HEK293T (cell line): ENCODE data around the gene GTPBP3.

Experiments
- ARNT ChIP-seq: fragments of 450-650 bp; IDR thresholded peaks from 2 replicates; pipeline ENCODE4 v1.6.1; 2017; ENCODE audit warnings: mild to moderate bottlenecking
- BHLHE40 ChIP-seq: fragments of 450-650 bp; IDR thresholded peaks from 2 replicates; pipeline ENCODE4 v1.6.1; 2016; ENCODE audit warnings: mild to moderate bottlenecking, moderate library complexity, borderline replicate concordance
- CTBP1 ChIP-seq: fragments of 450-650 bp; IDR thresholded peaks from 2 replicates; pipeline ENCODE4 v1.6.1; 2016; ENCODE audit warnings: borderline replicate concordance
- ELF4 ChIP-seq: fragments of 450-650 bp; IDR thresholded peaks from 2 replicates; pipeline ENCODE4 v1.6.1; 2017; ENCODE audit warnings: antibody characterized with exemption
- FOXA1 ChIP-seq: fragments of 450-650 bp; IDR thresholded peaks from 2 replicates; pipeline ENCODE4 v1.6.1; 2016; ENCODE audit warnings: mild to moderate bottlenecking
- FOXK2 ChIP-seq: fragments of 450-650 bp; IDR thresholded peaks from 2 replicates; pipeline ENCODE4 v1.6.1; 2016; ENCODE audit warnings: mild to moderate bottlenecking
- FOXM1 ChIP-seq: fragments of 450-650 bp; IDR thresholded peaks from 2 replicates; pipeline ENCODE4 v1.6.1; 2017; ENCODE audit warnings: mild to moderate bottlenecking, borderline replicate concordance
- HDGF ChIP-seq: fragments of 450-650 bp; IDR thresholded peaks from 2 replicates; pipeline ENCODE4 v1.6.1; 2017; ENCODE audit warnings: antibody characterized with exemption, borderline replicate concordance
- L3MBTL2 ChIP-seq: fragments of 450-650 bp; conservative IDR thresholded peaks from 2 replicates; pipeline ENCODE4 v1.6.1; 2016; ENCODE audit warnings: mild to moderate bottlenecking
- NFRKB ChIP-seq: fragments of 450-650 bp; IDR thresholded peaks from 2 replicates; pipeline ENCODE4 v1.6.1; 2016; ENCODE audit warnings: mild to moderate bottlenecking, moderate library complexity
- PKNOX1 ChIP-seq: fragments of 450-650 bp; IDR thresholded peaks from 2 replicates; pipeline ENCODE4 v1.6.1; 2016
- SP1 ChIP-seq: fragments of 450-650 bp; IDR thresholded peaks from 2 replicates; pipeline ENCODE4 v1.6.1; 2017
- SUZ12 ChIP-seq: fragments of 450-650 bp; IDR thresholded peaks from 2 replicates; pipeline ENCODE4 v1.6.1; 2016; ENCODE audit warnings: mild to moderate bottlenecking

- TF ChIP-seq NFRKB = no peak
- no peak for TF ChIP-seq L3MBTL2
- TF ChIP-seq ARNT = no peak
- no peak for TF ChIP-seq SUZ12
- TF ChIP-seq PKNOX1 = no peak
- no peak for TF ChIP-seq FOXK2
- no peak for TF ChIP-seq ELF4
- no peak for TF ChIP-seq FOXM1
- no peak for TF ChIP-seq SP1
- TF ChIP-seq CTBP1 = no peak
- no peak for TF ChIP-seq FOXA1
- no peak for TF ChIP-seq HDGF
- TF ChIP-seq BHLHE40 = no peak
These were observed 10.8 kb upstream of the GTPBP3 start for GRCh38 chr19:17326595-17326966.
